ENCODE data around the gene LRRK1.

DNA sequence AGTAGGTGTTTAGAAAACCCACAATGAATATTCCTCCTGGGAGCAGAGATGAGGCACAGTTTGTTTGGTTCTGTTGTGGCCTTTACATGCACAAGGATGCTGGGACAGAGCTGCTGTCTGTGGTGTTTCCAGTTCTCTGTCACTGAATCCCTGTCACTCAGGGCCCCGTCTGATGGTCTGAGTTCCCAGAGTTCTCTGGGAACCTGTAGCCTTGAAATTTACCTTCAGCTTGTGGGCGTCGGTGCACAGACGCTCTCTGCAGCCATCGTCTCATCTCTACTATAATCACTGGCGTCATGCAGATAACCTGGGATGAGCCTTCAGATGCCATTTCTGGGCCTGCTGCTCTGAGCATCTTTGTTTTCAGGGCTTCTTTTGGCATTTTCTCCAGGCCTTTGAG, 81.9 kb downstream of the LRRK1 start:
- TF ChIP-seq, protein P1, sequence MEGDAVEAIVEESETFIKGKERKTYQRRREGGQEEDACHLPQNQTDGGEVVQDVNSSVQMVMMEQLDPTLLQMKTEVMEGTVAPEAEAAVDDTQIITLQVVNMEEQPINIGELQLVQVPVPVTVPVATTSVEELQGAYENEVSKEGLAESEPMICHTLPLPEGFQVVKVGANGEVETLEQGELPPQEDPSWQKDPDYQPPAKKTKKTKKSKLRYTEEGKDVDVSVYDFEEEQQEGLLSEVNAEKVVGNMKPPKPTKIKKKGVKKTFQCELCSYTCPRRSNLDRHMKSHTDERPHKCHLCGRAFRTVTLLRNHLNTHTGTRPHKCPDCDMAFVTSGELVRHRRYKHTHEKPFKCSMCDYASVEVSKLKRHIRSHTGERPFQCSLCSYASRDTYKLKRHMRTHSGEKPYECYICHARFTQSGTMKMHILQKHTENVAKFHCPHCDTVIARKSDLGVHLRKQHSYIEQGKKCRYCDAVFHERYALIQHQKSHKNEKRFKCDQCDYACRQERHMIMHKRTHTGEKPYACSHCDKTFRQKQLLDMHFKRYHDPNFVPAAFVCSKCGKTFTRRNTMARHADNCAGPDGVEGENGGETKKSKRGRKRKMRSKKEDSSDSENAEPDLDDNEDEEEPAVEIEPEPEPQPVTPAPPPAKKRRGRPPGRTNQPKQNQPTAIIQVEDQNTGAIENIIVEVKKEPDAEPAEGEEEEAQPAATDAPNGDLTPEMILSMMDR (IDR thresholded peaks at IDR 0.05), result no peak
- no peak for TF ChIP-seq POLR2AphosphoS5 (IDR thresholded peaks at IDR 0.05)

All from stomach (tissue), 4 donors.